Medulla oblongata (tissue), 1 donor: ENCODE measurements around the gene MCTP1.

Experiments
- DNase-seq: peaks from one replicate; pipeline ENCODE4 v3.0.0-alpha.2; 2015; ENCODE audit errors: extremely low spot score

Gene MCTP1

GRCh38 chr5:94761055-94761454, 523.8 kb downstream of the MCTP1 start:
- DNase-seq: no peak

GRCh38 chr5:94759961-94760360, 524.9 kb downstream of the MCTP1 start:
- no peak for DNase-seq

GRCh38 chr5:94759022-94759421, 525.9 kb downstream of the MCTP1 start:
- DNase-seq: no peak

- DNase-seq: no peak
Observed at GRCh38 chr5:94754824-94755223, 530.1 kb downstream of the MCTP1 start.

GRCh38 chr5:94751460-94751859, 533.4 kb downstream of the MCTP1 start:
- DNase-seq: no peak

- no peak for DNase-seq
Observed at GRCh38 chr5:94750681-94751080, 534.2 kb downstream of the MCTP1 start.

- no peak for DNase-seq
Observed at GRCh38 chr5:94749042-94749441, 535.9 kb downstream of the MCTP1 start.

- DNase-seq: no peak
Observed at GRCh38 chr5:94748212-94748611, 536.7 kb downstream of the MCTP1 start.

GRCh38 chr5:94747371-94747770, 537.5 kb downstream of the MCTP1 start:
- DNase-seq: no peak

- DNase-seq: no peak
Observed at GRCh38 chr5:94746731-94747124, 538.2 kb downstream of the MCTP1 start.

- DNase-seq: no peak
Observed at GRCh38 chr5:94745786-94746730, 538.8 kb downstream of the MCTP1 start.

- DNase-seq: no peak
Observed at GRCh38 chr5:94744906-94745305, 540.0 kb downstream of the MCTP1 start.

GRCh38 chr5:94742852-94743251, 542.0 kb downstream of the MCTP1 start:
- DNase-seq: no peak

- no peak for DNase-seq
Observed at GRCh38 chr5:94740286-94740685, 544.6 kb downstream of the MCTP1 start.

GRCh38 chr5:94736498-94736897, 548.4 kb downstream of the MCTP1 start:
- no peak for DNase-seq

GRCh38 chr5:94731471-94731870, 553.4 kb downstream of the MCTP1 start:
- DNase-seq: no peak

- no peak for DNase-seq
Observed at GRCh38 chr5:94725142-94725541, 559.8 kb downstream of the MCTP1 start.

- no peak for DNase-seq
Observed at GRCh38 chr5:94715768-94716167, 569.1 kb downstream of the MCTP1 start.

- no peak for DNase-seq
Observed at GRCh38 chr5:94711785-94712184, 573.1 kb downstream of the MCTP1 start.

GRCh38 chr5:94709277-94709676, 575.6 kb downstream of the MCTP1 start:
- no peak for DNase-seq

- DNase-seq: no peak
Observed at GRCh38 chr5:94707359-94707758, 577.5 kb downstream of the MCTP1 start.

- DNase-seq: no peak
Observed at GRCh38 chr5:94705427-94705826, 579.5 kb downstream of the MCTP1 start.

GRCh38 chr5:94702729-94703128, 582.2 kb downstream of the MCTP1 start:
- DNase-seq: no peak

GRCh38 chr5:94700592-94700991, 584.3 kb downstream of the MCTP1 start:
- DNase-seq: no peak
